Measurements from ENCODE around the gene CHI3L2.

CHI3L2 gene

GRCh38 chr1:111191496-111191895 is 36.0 kb upstream of the CHI3L2 start:
- no peak for DNase-seq (ENCODE audit: extremely low read depth, low read depth)
- no peak overlapping the region for H3K4me3 ChIP-seq (replicated peaks; ENCODE audit: low read depth, low read length)
- no peak for TF ChIP-seq CTCF (IDR thresholded peaks at IDR 0.05; ENCODE audit: low read depth, low read length, missing control alignments)

- no peak overlapping the region for H3K4me3 ChIP-seq (replicated peaks; ENCODE audit: low read depth, low read length)
- no peak for TF ChIP-seq CTCF (IDR thresholded peaks at IDR 0.05; ENCODE audit: low read depth, low read length, missing control alignments)
- DNase-seq (ENCODE audit: extremely low read depth, low read depth), result no peak
These were observed 35.4 kb upstream of the CHI3L2 start for GRCh38 chr1:111192074-111192473.

GRCh38 chr1:111192658-111193519 is 34.6 kb upstream of the CHI3L2 start:
- TF ChIP-seq CTCF (IDR thresholded peaks at IDR 0.05; ENCODE audit: low read depth, low read length, missing control alignments), result no peak
- no peak for DNase-seq (ENCODE audit: extremely low read depth, low read depth)
- no peak overlapping the region for H3K4me3 ChIP-seq (replicated peaks; ENCODE audit: low read depth, low read length)

GRCh38 chr1:111193712-111194480 is 33.6 kb upstream of the CHI3L2 start:
- DNase-seq (ENCODE audit: extremely low read depth, low read depth), result no peak
- H3K4me3 ChIP-seq (replicated peaks; ENCODE audit: low read depth, low read length), result no peak overlapping the region
- TF ChIP-seq CTCF (IDR thresholded peaks at IDR 0.05; ENCODE audit: low read depth, low read length, missing control alignments), result no peak

GRCh38 chr1:111195002-111195684 is 32.4 kb upstream of the CHI3L2 start:
- H3K4me3 ChIP-seq (replicated peaks; ENCODE audit: low read depth, low read length), result no peak overlapping the region
- TF ChIP-seq CTCF (IDR thresholded peaks at IDR 0.05; ENCODE audit: low read depth, low read length, missing control alignments), result no peak
- no peak for DNase-seq (ENCODE audit: extremely low read depth, low read depth)

GRCh38 chr1:111196213-111196612 is 31.3 kb upstream of the CHI3L2 start:
- TF ChIP-seq CTCF (IDR thresholded peaks at IDR 0.05; ENCODE audit: low read depth, low read length, missing control alignments), result no peak
- no peak overlapping the region for H3K4me3 ChIP-seq (replicated peaks; ENCODE audit: low read depth, low read length)
- DNase-seq (ENCODE audit: extremely low read depth, low read depth), result no peak
